Umbilical cord (tissue), 1 donor: ENCODE measurements around the gene NBPF11. TPM values are rescaled to one million over a fixed set of nuclear protein-coding genes. Genes with fewer than 3 reads are reported as not detected.

Source experiments
- total RNA-seq: library from RNA; depleted of rRNA; stranded (reverse); fragments of >200 nt; gene quantifications from one replicate; pipeline ENCODE4 v1.2.3, GENCODE V29; 2014; ENCODE audit warnings: low replicate concordance; ENCODE audit not compliant: insufficient read depth

NBPF11 gene
- total RNA-seq, 1 donor from 2014 or later, result 12.8 TPM

Other genes starting within 250 kb of the NBPF11 start
- not detected for gene GJA8, start 249.5 kb downstream of the NBPF11 start, total RNA-seq
- 11.8 TPM for gene GPR89B, start 223.9 kb downstream of the NBPF11 start, total RNA-seq